GM19193 (cell line): ENCODE results near the gene ELMO2.

Experiments used
- POLR2A ChIP-seq: IDR thresholded peaks from 4 replicates; pipeline ENCODE4 v1.6.1; 2011; ENCODE audit not compliant: insufficient read depth, insufficient read length; ENCODE audit errors: extremely low read depth

ELMO2 gene

GRCh38 chr20:46341074-46342009 lies 65.1 kb downstream of the ELMO2 start:
- no peak for TF ChIP-seq POLR2A

- no peak for TF ChIP-seq POLR2A
Observed at GRCh38 chr20:46339037-46339436, 67.4 kb downstream of the ELMO2 start.

GRCh38 chr20:46336735-46337134 lies 69.7 kb downstream of the ELMO2 start:
- TF ChIP-seq POLR2A: no peak

GRCh38 chr20:46334303-46334904 lies 72.0 kb downstream of the ELMO2 start:
- TF ChIP-seq POLR2A: no peak

GRCh38 chr20:46333161-46333991 lies 73.0 kb downstream of the ELMO2 start:
- no peak for TF ChIP-seq POLR2A

- no peak for TF ChIP-seq POLR2A
Observed at GRCh38 chr20:46332373-46333160, 73.8 kb downstream of the ELMO2 start.

- no peak for TF ChIP-seq POLR2A
Observed at GRCh38 chr20:46331611-46332361, 74.6 kb downstream of the ELMO2 start.

GRCh38 chr20:46330831-46331371 lies 75.5 kb downstream of the ELMO2 start:
- TF ChIP-seq POLR2A: no peak

- TF ChIP-seq POLR2A: no peak
Observed at GRCh38 chr20:46330072-46330763, 76.2 kb downstream of the ELMO2 start.

- TF ChIP-seq POLR2A: no peak
Observed at GRCh38 chr20:46328200-46328882, 78.1 kb downstream of the ELMO2 start.

GRCh38 chr20:46327557-46327956 lies 78.9 kb downstream of the ELMO2 start:
- no peak for TF ChIP-seq POLR2A

GRCh38 chr20:46325789-46326188 lies 80.6 kb downstream of the ELMO2 start:
- no peak for TF ChIP-seq POLR2A
